HL-60 (cell line): ENCODE data around the gene EEF2K.

Source experiments
- CTCF ChIP-seq: IDR thresholded peaks from one replicate; pipeline ENCODE4 v1.5.1; 2011; ENCODE audit warnings: low read length, control low read depth, inconsistent platforms; ENCODE audit not compliant: insufficient read depth
- POLR2AphosphoS5 ChIP-seq: IDR thresholded peaks from 2 replicates; pipeline ENCODE4 v1.6.1; 2012; ENCODE audit warnings: low read depth
- REST ChIP-seq: IDR thresholded peaks from 2 replicates; pipeline ENCODE4 v1.6.1; 2012; ENCODE audit warnings: low read depth; ENCODE audit not compliant: insufficient replicate concordance

GRCh38 chr16:22315979-22316378 is 109.9 kb downstream of the EEF2K start:
- TF ChIP-seq CTCF (no peak), POLR2AphosphoS5 (no peak), REST (no peak)
